SIG-M5 treated with dmso at 0.1 percent for 504 hours (cell line): ENCODE results near the gene RERG.

Experiments used
- DNase-seq: peaks from one replicate; lab custom pipeline; 2025; ENCODE audit not compliant: unreplicated experiment; lab: John Stamatoyannopoulos, UW

RERG gene

GRCh38 chr12:15220451-15220850, 766 bp downstream of the RERG start:
- DNase-seq, result no peak

- no peak for DNase-seq
Measured at GRCh38 chr12:15218794-15219193, 2.4 kb downstream of the RERG start.

- no peak for DNase-seq
Measured at GRCh38 chr12:15216036-15216889, 5.0 kb downstream of the RERG start.

GRCh38 chr12:15214851-15215601, 6.2 kb downstream of the RERG start:
- no peak for DNase-seq

GRCh38 chr12:15212930-15213329, 8.3 kb downstream of the RERG start:
- no peak for DNase-seq

- no peak for DNase-seq
Measured at GRCh38 chr12:15209782-15210181, 11.4 kb downstream of the RERG start.

GRCh38 chr12:15208871-15209656, 12.2 kb downstream of the RERG start:
- DNase-seq, result no peak

GRCh38 chr12:15208140-15208539, 13.1 kb downstream of the RERG start:
- no peak for DNase-seq

- DNase-seq, result no peak
Measured at GRCh38 chr12:15206831-15207389, 14.3 kb downstream of the RERG start.

- DNase-seq, result no peak
Measured at GRCh38 chr12:15206338-15206737, 14.9 kb downstream of the RERG start.

- no peak for DNase-seq
Measured at GRCh38 chr12:15205341-15206010, 15.7 kb downstream of the RERG start.

- no peak for DNase-seq
Measured at GRCh38 chr12:15201456-15201855, 19.8 kb downstream of the RERG start.

- DNase-seq, result no peak
Measured at GRCh38 chr12:15201056-15201455, 20.2 kb downstream of the RERG start.

- no peak for DNase-seq
Measured at GRCh38 chr12:15200641-15201040, 20.6 kb downstream of the RERG start.

- DNase-seq, result no peak
Measured at GRCh38 chr12:15199930-15200329, 21.3 kb downstream of the RERG start.

GRCh38 chr12:15196678-15197505, 24.3 kb downstream of the RERG start:
- no peak for DNase-seq

- DNase-seq, result no peak
Measured at GRCh38 chr12:15196221-15196620, 25.0 kb downstream of the RERG start.

GRCh38 chr12:15194456-15195368, 26.5 kb downstream of the RERG start:
- no peak for DNase-seq

GRCh38 chr12:15193946-15194345, 27.3 kb downstream of the RERG start:
- DNase-seq, result no peak
